Heart left ventricle (tissue), 16 donors: ENCODE data around the gene NCAPD2. TPM values are rescaled to one million over a fixed set of nuclear protein-coding genes. Genes with fewer than 3 reads are reported as not detected.
"Not testable (repeated sequence)": the region's sequence is repeated elsewhere in the genome, so short reads cannot be mapped to it uniquely, and the experiment has no call there.

Experiments
- ATAC-seq, 4 donors: fragments of 200-7000 bp; cut with Tn5 transposase; one replicate each; pipeline ENCODE4 v1.9.1; 2020 to 2022; ENCODE audit warnings: moderate library complexity in 4 of 4, mild to moderate bottlenecking in 3 of 4, moderate number of reproducible peaks in 1 of 4
- DNase-seq, 5 donors: peaks; one replicate each; pipeline ENCODE4 v3.0.0-alpha.2; 2020
- H3K27ac ChIP-seq, 12 donors: fragments of 200-600 bp; sonication (generic) in 4 of 12; one replicate each; pipeline versions ENCODE4 v1.5.0 to v1.8.0; 2016 to 2022; ENCODE audit warnings: mild to moderate bottlenecking in 2 of 12
- H3K27me3 ChIP-seq, 9 donors: fragments of 200-600 bp; sonication (generic) in 2 of 9; one replicate each; pipeline versions ENCODE4 v1.5.1 to v1.8.0; 2016 to 2022; ENCODE audit warnings: mild to moderate bottlenecking in 3 of 9
- H3K36me3 ChIP-seq, 9 donors: fragments of 200-600 bp; sonication (generic) in 2 of 9; one replicate each; pipeline versions ENCODE4 v1.5.0 to v1.8.0; 2018 to 2022; ENCODE audit warnings: mild to moderate bottlenecking in 2 of 9
- H3K4me1 ChIP-seq, 12 donors: fragments of 200-600 bp; sonication (generic) in 4 of 12; one replicate each; pipeline versions ENCODE4 v1.5.0 to v1.8.0; 2016 to 2022; ENCODE audit warnings: mild to moderate bottlenecking in 3 of 12
- H3K4me3 ChIP-seq, 12 donors: fragments of 200-600 bp; sonication (generic) in 4 of 12; one replicate each; pipeline versions ENCODE4 v1.5.0 to v1.8.0; 2017 to 2022; ENCODE audit warnings: mild to moderate bottlenecking in 9 of 12, moderate library complexity in 4 of 12
- H3K9me3 ChIP-seq, 12 donors: fragments of 200-600 bp; sonication (generic) in 4 of 12; one replicate each; pipeline versions ENCODE4 v1.5.0 to v1.8.0; 2016 to 2022; ENCODE audit warnings: mild to moderate bottlenecking in 1 of 12
- POLR2A ChIP-seq, 2 donors: fragments of 450-650 bp; IDR thresholded peaks; one replicate each; pipeline ENCODE4 v1.6.1; 2017; ENCODE audit warnings: antibody characterized with exemption in 2 of 2, mild to moderate bottlenecking in 2 of 2, moderate library complexity in 2 of 2
- WGBS, 4 donors: extraction: QIAGEN DNeasy Blood & Tissue Kit in 2 of 4; methylation state at CpG; one replicate each; pipeline versions ENCODE4 v1.1.5 to v1.1.7; 2013 to 2018; 5-methylcytosine and 5-hydroxymethylcytosine counted together
- intact Hi-C, 10 donors: fragments of 100-400 bp; cut with DNase I; formaldehyde crosslinking; loops; one replicate each; pipeline versions ENCODE4 v1.11.1 to v1.14.2; 2022
- polyA plus RNA-seq, 2 donors: library from polyadenylated mRNA; stranded (reverse); fragments of 200-250 nt; gene quantifications; one replicate each; pipeline ENCODE4 v1.2.3, GENCODE V29; 2013
- total RNA-seq, 9 donors: library from RNA; depleted of rRNA in 2 of 9; stranded (reverse); fragments of >200 nt in 2 of 9; fragmentation: NEBNext Ultra II Directional in 3 of 9; extraction: Animal tissue kit (Norgen Biotek cat#: 25700) in 3 of 9; gene quantifications; one replicate each; pipeline versions ENCODE4 v1.1.0 to v1.2.4, GENCODE V29; 2016 to 2023
- TF ChIP-seq, protein P1 (sequence below), 12 donors: fragments of 200-600 bp; sonication (generic) in 4 of 12; IDR thresholded peaks; one replicate each; pipeline versions ENCODE4 v1.5.0 to v1.8.0; 2018 to 2022; ENCODE audit warnings: antibody characterized with exemption in 12 of 12, mild to moderate bottlenecking in 5 of 12
- donor health status: ischemic (EF 13 %, LVEDD 7.1; RV severe dilation, severe dysfunction).
- donor health status: healthy with polysubstance abuse.
- donor health status: DM: no; HTN: yes; CAD: no.
- donor health status: DM: no; HTN: no; CAD: no.
- donor health status: ischemic (EF 25% LVEDD 6.9; RV normal size, moderate dysfunction).
- donor health status: ischemic (EF 25% LVEDD 5.7; RV mildly dilated, moderate dysfunction).
- donor health status: healthy.
- donor health status: DM: yes; HTN: yes; CAD: no.
- donor health status: ischemic (EF 35%, LVEDD 5.7; RV mildly dilated, moderate dysfunction).
- donor health status: nonischemic (EF 11% LVEDD 7.7; RV severe dilation, severe dysfunction).
- donor health status: DM: yes; HTN: yes; CAD: no.
- donor health status: PGD.
- donor health status: ischemic (EF 29% LVEDD 5.4; RV normal size, mild dysfunction).
- donor health status: nonischemic (EF 23%, LVEDD 6.1; RV moderate dilation, normal function).

The NCAPD2 gene
- total and polyA plus RNA-seq, 11 donors: 3.3 to 22.4 (median 11.3) TPM

DNA sequence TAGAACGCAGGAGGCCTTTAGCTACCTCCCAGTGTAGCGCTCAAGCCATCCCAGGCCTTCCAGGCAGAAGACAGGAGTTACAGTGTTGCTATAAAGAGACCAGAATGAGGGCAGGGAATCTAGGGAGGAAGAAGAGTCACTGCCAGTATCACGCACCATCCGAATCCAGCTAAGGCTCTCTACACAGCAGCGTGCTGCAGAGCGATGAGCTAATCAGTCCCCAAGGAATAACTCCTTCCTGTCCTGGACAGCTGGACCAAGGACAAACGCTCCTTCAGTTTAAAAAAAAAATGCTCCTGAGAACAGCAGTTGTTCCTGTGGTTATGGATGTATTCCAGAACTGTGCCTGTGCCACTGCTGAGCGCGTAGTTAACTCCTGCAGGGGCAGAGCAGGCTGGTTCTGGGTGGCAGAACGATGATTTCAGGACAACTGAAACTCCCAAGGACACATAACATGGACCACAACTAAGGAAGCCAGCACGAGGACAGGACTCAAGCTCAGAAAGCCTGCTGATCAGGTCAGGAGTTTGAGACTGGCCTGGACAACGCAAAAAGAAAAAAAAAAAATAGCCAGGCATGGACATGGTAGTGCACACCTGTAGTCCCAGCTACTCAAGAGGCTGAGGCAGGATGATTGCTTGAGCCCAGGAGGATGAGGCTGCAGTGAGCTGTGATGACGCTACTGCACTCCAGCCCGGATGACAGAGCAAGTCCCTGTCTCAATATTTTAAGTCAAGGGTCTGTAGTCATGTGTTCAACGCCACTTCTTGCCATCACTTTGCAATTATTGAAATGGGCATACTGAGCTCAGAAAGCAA lies 59.4 kb downstream of the NCAPD2 start:
- Histone ChIP-seq H3K9me3 (no peaks in the 10 kb centered on the region), H3K36me3 (peaks cover 0 to 32% (median 24%) of the 10 kb centered on the region in 9 donors), H3K4me1 (peaks cover 6 to 84% (median 71%) of the 10 kb centered on the region in 12 donors), H3K27ac (peak overlapping the region; percentile 77 to 96 (median 90)), H3K4me3 (peak overlapping the region in 11 of 12 donors; percentile 7 to 98 (median 93)), H3K27me3 (no peaks in the 10 kb centered on the region)
- intact Hi-C loops: loop anchor here in 3 of 10 donors (2.0 to 10.0 kb wide), 4 partner anchors 18 to 208 kb away; partner anchors contain the start of genes GAPDH (in 2 of the 3) and TNFRSF1A (in 1 of the 3)
- ATAC-seq (peak; percentile 10 to 52 (median 40)), DNase-seq (peak; percentile 61 to 80 (median 77))
- WGBS, 4 donors: 8 to 24% (median 15%) methylated on average over 15 of the region's 15 CpGs
- TF ChIP-seq, protein P1, sequence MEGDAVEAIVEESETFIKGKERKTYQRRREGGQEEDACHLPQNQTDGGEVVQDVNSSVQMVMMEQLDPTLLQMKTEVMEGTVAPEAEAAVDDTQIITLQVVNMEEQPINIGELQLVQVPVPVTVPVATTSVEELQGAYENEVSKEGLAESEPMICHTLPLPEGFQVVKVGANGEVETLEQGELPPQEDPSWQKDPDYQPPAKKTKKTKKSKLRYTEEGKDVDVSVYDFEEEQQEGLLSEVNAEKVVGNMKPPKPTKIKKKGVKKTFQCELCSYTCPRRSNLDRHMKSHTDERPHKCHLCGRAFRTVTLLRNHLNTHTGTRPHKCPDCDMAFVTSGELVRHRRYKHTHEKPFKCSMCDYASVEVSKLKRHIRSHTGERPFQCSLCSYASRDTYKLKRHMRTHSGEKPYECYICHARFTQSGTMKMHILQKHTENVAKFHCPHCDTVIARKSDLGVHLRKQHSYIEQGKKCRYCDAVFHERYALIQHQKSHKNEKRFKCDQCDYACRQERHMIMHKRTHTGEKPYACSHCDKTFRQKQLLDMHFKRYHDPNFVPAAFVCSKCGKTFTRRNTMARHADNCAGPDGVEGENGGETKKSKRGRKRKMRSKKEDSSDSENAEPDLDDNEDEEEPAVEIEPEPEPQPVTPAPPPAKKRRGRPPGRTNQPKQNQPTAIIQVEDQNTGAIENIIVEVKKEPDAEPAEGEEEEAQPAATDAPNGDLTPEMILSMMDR (IDR thresholded peaks at IDR 0.05): no peak
- TF ChIP-seq POLR2A (IDR thresholded peaks at IDR 0.05): no peak

DNA sequence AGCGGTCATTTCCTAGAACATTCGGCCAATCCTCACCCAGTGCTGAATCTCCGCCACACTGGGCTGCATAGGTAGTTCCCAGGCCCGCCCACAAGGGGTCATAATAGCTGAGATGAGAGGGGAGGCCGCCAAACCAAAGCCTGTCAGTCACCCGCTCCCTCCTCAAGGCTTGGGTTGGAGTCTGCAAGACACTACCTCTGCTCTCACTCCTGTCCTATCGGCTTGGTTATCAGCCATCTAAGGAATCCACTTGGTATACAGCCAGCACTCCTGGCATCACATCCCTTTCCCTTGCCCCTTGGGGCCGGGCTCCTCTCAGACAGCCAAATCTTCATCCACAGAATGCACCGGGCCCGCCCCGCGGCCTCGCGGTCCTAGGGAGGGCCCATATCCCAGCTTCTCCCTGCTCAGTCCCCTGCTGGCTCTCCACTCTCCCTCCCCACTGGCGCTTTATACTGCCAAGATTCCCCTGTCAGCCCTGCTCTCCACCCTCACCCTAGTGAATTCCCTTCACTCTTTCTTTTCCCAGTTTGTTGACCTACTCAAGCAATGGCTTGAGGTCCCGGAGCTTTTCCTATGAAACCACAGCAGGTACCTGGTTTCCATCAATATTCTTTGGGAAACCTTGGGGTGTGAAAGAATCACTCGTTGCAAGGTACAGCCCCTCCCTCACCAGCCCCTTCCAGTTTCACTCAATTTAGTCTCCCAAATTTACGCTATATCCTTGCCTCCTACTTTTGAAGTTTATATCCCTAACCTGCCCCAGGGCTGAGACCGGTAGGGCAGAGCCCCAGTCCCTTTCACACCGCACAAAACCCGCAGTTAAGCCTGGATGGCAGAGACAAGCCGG lies 60.5 kb downstream of the NCAPD2 start:
- no peak for TF ChIP-seq POLR2A (IDR thresholded peaks at IDR 0.05)
- TF ChIP-seq, protein P1 (IDR thresholded peaks at IDR 0.05): peak; percentile 37 to 77 (median 64)
- Histone ChIP-seq H3K27me3 (no peaks in the 10 kb centered on the region), H3K4me1 (peaks cover 6 to 75% (median 62%) of the 10 kb centered on the region in 12 donors), H3K27ac (peak overlapping the region; percentile 31 to 96 (median 90)), H3K4me3 (peak overlapping the region; percentile 87 to 98 (median 93)), H3K36me3 (peaks cover 0 to 31% (median 24%) of the 10 kb centered on the region in 9 donors), H3K9me3 (no peaks in the 10 kb centered on the region)
- intact Hi-C loops: loop anchor here in 5 of 10 donors (2.0 to 10.0 kb wide), 3 partner anchors 20 to 210 kb away; partner anchors contain the start of genes GAPDH (in 1 of the 5) and TNFRSF1A (in 1 of the 5)
- DNase-seq (peak; percentile 79 to 89 (median 86)), ATAC-seq (peak; percentile 24 to 51 (median 39))
- 6 to 13% (median 7%) methylated on average over 22 of the region's 22 CpGs for WGBS, 4 donors

DNA sequence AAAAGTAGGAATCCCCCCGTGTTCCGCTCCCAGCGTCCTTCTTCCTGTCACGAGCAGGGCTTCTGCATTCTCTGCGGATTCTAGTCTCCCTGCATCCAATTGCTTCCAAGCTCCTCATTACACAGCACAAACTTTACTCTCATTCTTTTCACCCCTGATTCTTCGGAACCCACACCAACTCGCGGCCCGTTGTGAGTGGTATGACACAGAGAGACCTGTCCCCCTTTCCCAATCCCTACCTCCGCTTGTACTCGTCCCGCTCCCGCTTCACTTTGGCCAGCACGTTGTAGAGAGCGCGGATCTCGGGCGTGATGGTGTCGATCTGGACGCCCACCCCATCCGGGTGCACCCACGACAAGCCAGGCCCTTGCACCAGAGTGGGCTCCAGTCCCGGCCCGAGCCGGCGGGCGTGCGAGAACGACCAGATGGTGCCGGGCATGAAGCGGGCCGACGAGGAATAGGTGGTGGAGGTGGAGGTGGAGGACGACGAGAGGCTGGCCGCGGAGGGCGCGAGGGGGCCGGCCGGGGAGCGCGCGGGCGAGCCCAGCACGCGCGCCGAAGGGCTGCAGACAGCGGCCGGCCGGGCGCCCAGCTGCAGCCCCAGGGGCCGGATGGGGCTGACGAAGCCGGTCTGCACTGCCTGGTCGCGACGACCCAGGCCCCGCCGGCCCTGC lies 61.3 kb downstream of the NCAPD2 start:
- intact Hi-C loops: loop anchor here in 4 of 10 donors (2.0 to 10.0 kb wide), 3 partner anchors 20 to 210 kb away; partner anchors contain the start of genes GAPDH (in 1 of the 4) and TNFRSF1A (in 1 of the 4)
- DNase-seq: peak in 1 of 5 donors; percentile 66

DNA sequence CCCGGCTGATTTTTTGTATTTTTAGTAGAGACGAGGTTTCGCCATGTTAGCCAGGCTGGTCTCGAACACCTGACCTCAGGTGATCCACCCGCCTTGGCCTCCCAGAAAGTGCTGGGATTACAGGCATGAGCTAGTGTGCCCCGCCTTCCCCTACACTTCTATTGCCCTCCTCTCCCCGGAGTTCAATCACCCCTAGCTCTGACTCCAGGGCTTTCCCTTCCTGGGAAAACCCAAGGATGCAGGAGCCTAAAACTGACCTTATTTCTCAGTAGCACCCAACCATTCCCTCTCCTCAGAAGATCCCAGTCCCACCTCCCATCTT lies 62.6 kb downstream of the NCAPD2 start:
- intact Hi-C loops: loop anchor here in 3 of 10 donors (5.0 to 10.0 kb wide), 2 partner anchors 134 to 212 kb away; partner anchors contain the start of gene TNFRSF1A (in 1 of the 3)

More for the DNA sequence above, 61.3 kb downstream of the NCAPD2 start:
- Histone ChIP-seq H3K36me3 (peaks cover 0 to 32% (median 24%) of the 10 kb centered on the region in 9 donors), H3K27me3 (no peaks in the 10 kb centered on the region), H3K9me3 (no peaks in the 10 kb centered on the region), H3K4me1 (peaks cover 6 to 67% (median 56%) of the 10 kb centered on the region in 12 donors), H3K27ac (peak overlapping the region; percentile 53 to 96 (median 90)), H3K4me3 (peak overlapping the region; percentile 87 to 98 (median 93))
- ATAC-seq: no peak
- 1 to 2% (median 1%) methylated on average over 34 to 61 of the region's 61 CpGs for WGBS, 4 donors
- no peak for TF ChIP-seq POLR2A (IDR thresholded peaks at IDR 0.05)
- TF ChIP-seq, protein P1 (IDR thresholded peaks at IDR 0.05): no peak

More for the DNA sequence above, 62.6 kb downstream of the NCAPD2 start:
- Histone ChIP-seq H3K4me1 (peaks cover 6 to 54% (median 43%) of the 10 kb centered on the region in 12 donors), H3K4me3 (peak overlapping the region in 11 of 12 donors; percentile 87 to 98 (median 93)), H3K27ac (peak overlapping the region; percentile 3 to 96 (median 88)), H3K36me3 (peaks cover 3 to 45% (median 36%) of the 10 kb centered on the region in 9 donors)
- DNase-seq, ATAC-seq, H3K9me3 ChIP-seq, H3K27me3 ChIP-seq: not testable (repeated sequence)
- 79 to 93% (median 87%) methylated on average over 7 of the region's 7 CpGs for WGBS, 4 donors
